Measurements from ENCODE around the gene HS6ST3. TPM values are rescaled to one million over a fixed set of nuclear protein-coding genes. Genes with fewer than 3 reads are reported as not detected.

HS6ST3 gene
- total RNA-seq, 1 donor from 2014 or later: 1.3 TPM

DNA sequence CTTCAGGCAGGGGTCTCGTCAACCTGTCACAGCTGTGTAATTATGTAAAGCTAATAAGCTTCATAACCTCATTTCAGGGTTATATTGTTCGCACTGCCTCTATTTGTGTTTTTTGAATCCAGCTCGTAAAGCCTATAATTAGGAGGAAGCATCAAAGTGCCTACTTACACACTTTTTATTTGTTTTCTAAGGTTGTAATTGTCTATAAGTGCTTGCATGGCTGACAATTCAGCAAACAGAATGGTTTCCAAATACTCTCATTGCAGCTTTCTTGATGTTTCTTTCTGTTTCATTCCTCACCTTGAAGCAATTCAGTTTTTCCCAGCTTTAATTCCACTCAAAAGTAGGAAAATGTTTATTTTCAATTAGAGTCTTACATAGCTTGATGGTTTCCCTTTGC, 336.3 kb downstream of the HS6ST3 start:
- TF ChIP-seq, protein P1, sequence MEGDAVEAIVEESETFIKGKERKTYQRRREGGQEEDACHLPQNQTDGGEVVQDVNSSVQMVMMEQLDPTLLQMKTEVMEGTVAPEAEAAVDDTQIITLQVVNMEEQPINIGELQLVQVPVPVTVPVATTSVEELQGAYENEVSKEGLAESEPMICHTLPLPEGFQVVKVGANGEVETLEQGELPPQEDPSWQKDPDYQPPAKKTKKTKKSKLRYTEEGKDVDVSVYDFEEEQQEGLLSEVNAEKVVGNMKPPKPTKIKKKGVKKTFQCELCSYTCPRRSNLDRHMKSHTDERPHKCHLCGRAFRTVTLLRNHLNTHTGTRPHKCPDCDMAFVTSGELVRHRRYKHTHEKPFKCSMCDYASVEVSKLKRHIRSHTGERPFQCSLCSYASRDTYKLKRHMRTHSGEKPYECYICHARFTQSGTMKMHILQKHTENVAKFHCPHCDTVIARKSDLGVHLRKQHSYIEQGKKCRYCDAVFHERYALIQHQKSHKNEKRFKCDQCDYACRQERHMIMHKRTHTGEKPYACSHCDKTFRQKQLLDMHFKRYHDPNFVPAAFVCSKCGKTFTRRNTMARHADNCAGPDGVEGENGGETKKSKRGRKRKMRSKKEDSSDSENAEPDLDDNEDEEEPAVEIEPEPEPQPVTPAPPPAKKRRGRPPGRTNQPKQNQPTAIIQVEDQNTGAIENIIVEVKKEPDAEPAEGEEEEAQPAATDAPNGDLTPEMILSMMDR (IDR thresholded peaks at IDR 0.05; ENCODE audit: partially characterized antibody, unreplicated experiment): no peak
- Mint-ChIP-seq H3K27ac (ENCODE audit: unreplicated experiment) (no peak overlapping the region), H3K4me3 (ENCODE audit: unreplicated experiment) (no peak overlapping the region), H3K27me3 (ENCODE audit: unreplicated experiment) (no peaks in the 10 kb centered on the region), H3K4me1 (ENCODE audit: low read depth, unreplicated experiment) (no peaks in the 10 kb centered on the region), H3K9me3 (ENCODE audit: unreplicated experiment) (no peaks in the 10 kb centered on the region), H3K36me3 (ENCODE audit: unreplicated experiment) (no peaks in the 10 kb centered on the region)
- DNase-seq: no peak

DNA sequence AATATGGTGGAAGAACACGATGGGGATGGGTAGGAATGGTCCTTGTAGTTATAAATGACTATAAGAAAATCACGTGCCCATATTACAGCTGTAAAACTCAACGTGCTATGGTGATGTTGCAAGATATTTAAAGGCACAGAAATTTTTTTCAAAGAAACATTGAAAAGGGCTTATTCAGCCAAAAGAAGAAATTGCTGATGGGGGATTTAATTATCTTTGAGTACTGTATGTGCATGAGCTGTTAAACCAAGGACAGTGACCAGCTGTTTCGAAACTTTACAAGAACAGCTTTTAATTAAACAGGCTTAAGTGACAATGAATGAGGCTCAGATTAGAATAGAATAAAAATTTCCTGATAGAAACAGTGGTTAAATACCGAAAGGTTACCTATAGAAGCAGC, 339.0 kb downstream of the HS6ST3 start:
- H3K27me3 Mint-ChIP-seq (ENCODE audit: unreplicated experiment): no peaks in the 10 kb centered on the region
- TF ChIP-seq, protein P1 (IDR thresholded peaks at IDR 0.05; ENCODE audit: partially characterized antibody, unreplicated experiment): no peak
- H3K9me3 Mint-ChIP-seq (ENCODE audit: unreplicated experiment): no peaks in the 10 kb centered on the region

DNA sequence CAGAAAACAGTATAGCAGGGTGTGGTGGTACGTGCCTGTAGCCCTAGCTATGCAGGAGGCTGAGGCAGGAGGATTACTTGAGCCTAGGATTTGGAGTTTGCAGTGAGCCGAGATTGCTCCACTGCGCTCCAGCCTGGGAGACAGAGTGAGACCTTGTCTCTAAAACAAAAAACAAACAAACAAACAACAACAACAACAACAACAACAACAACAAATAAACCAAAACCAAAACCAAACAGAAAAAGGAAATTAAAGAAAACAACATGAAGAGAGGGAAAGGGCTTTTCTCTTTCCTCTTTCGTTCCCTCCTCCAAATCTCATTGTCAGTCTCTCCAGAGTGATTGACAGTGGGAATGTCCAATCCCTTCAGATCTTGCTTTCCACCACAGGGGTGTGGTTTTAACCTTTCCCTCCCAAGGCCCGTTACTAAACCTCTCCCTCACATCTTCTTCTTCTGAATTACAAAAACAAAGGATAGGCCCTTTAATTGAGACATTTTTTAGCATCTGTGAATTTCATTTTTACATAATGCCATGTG, 341.2 kb downstream of the HS6ST3 start:
- Mint-ChIP-seq H3K9me3 (ENCODE audit: unreplicated experiment) (no peaks in the 10 kb centered on the region), H3K27me3 (ENCODE audit: unreplicated experiment) (no peaks in the 10 kb centered on the region), H3K4me1 (ENCODE audit: low read depth, unreplicated experiment) (no peaks in the 10 kb centered on the region), H3K4me3 (ENCODE audit: unreplicated experiment) (no peak overlapping the region), H3K27ac (ENCODE audit: unreplicated experiment) (no peak overlapping the region), H3K36me3 (ENCODE audit: unreplicated experiment) (no peaks in the 10 kb centered on the region)
- no peak for DNase-seq
- TF ChIP-seq, protein P1 (IDR thresholded peaks at IDR 0.05; ENCODE audit: partially characterized antibody, unreplicated experiment): no peak

More for the DNA sequence above, 339.0 kb downstream of the HS6ST3 start:
- H3K27ac Mint-ChIP-seq (ENCODE audit: unreplicated experiment): no peak overlapping the region
- H3K4me1 Mint-ChIP-seq (ENCODE audit: low read depth, unreplicated experiment): no peaks in the 10 kb centered on the region
- no peaks in the 10 kb centered on the region for H3K36me3 Mint-ChIP-seq (ENCODE audit: unreplicated experiment)
- DNase-seq: no peak
- H3K4me3 Mint-ChIP-seq (ENCODE audit: unreplicated experiment): no peak overlapping the region

DNA sequence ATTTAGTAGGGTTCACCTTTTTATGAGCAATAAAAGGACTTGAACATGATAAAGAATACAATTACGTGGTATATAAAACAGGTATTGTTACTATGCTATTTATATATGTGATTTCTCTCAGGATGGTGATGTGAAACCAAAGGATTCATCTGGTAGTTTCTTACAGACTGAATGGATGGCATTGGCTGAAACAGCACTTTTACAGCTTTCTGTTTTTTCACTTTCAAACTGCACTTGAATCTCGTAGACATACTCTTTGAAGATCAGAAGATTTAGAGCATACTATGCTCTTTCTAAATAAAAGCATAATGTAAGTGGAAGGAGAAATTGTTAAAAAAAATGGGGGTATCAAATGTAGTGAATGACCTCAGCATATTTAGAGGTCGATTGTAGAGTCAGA, 354.8 kb downstream of the HS6ST3 start:
- Mint-ChIP-seq H3K4me3 (ENCODE audit: unreplicated experiment) (no peak overlapping the region), H3K9me3 (ENCODE audit: unreplicated experiment) (no peaks in the 10 kb centered on the region), H3K36me3 (ENCODE audit: unreplicated experiment) (no peaks in the 10 kb centered on the region), H3K27me3 (ENCODE audit: unreplicated experiment) (no peaks in the 10 kb centered on the region), H3K27ac (ENCODE audit: unreplicated experiment) (no peak overlapping the region), H3K4me1 (ENCODE audit: low read depth, unreplicated experiment) (no peaks in the 10 kb centered on the region)
- no peak for DNase-seq
- TF ChIP-seq, protein P1 (IDR thresholded peaks at IDR 0.05; ENCODE audit: partially characterized antibody, unreplicated experiment): no peak

DNA sequence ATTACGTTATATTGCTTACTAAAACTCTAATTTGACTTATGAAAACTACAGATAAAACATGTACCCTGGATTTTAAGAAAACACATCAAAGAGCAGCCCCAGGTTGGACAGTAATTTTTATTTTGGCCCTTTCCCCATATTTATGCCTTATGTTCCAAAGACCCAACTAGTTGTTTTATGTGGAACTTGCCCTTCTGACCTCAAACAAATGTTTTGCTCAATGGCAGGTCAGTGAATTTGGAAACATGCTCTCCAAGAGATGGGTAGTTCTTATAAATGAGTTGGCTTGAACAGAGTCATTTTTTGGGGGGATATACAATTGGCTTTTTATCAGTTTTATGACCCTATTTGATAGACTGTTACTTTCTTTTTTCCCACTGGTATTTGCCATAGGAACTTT, 360.0 kb downstream of the HS6ST3 start:
- H3K4me3 Mint-ChIP-seq (ENCODE audit: unreplicated experiment): no peak overlapping the region
- H3K27ac Mint-ChIP-seq (ENCODE audit: unreplicated experiment): no peak overlapping the region
- peaks cover 9% of the 10 kb centered on the region for H3K4me1 Mint-ChIP-seq (ENCODE audit: low read depth, unreplicated experiment)
- H3K27me3 Mint-ChIP-seq (ENCODE audit: unreplicated experiment): peaks cover 2% of the 10 kb centered on the region
- DNase-seq: no peak
- TF ChIP-seq, protein P1 (IDR thresholded peaks at IDR 0.05; ENCODE audit: partially characterized antibody, unreplicated experiment): no peak
- H3K9me3 Mint-ChIP-seq (ENCODE audit: unreplicated experiment): no peaks in the 10 kb centered on the region
- H3K36me3 Mint-ChIP-seq (ENCODE audit: unreplicated experiment): no peaks in the 10 kb centered on the region
